Right ventricle myocardium inferior (tissue), 1 donor: ENCODE results near the gene PTPRU. TPM values are rescaled to one million over a fixed set of nuclear protein-coding genes. Genes with fewer than 3 reads are reported as not detected.
"Not testable (repeated sequence)": the region's sequence is repeated elsewhere in the genome, so short reads cannot be mapped to it uniquely, and the experiment has no call there.

ENCODE experiments used
- ATAC-seq: fragments of 200-7000 bp; cut with Tn5 transposase; one replicate; pipeline ENCODE4 v1.9.1; 2020; ENCODE audit warnings: mild to moderate bottlenecking, moderate library complexity
- DNase-seq: peaks from one replicate; pipeline ENCODE4 v3.0.0; 2021; ENCODE audit errors: missing footprints
- intact Hi-C: fragments of 100-400 bp; cut with DNase I; formaldehyde crosslinking; loops from one replicate; pipeline ENCODE4 v1.11.0; 2022
- total RNA-seq: library from RNA; stranded (reverse); fragmentation: NEBNext Ultra II Directional; extraction: Animal tissue kit (Norgen Biotek cat#: 25700); gene quantifications from one replicate; pipeline ENCODE4 v1.2.1, GENCODE V29; 2021
- donor health status: DM: no; HTN: yes; CAD: no; lungs with severe emphysema.

The PTPRU gene
- total RNA-seq, 1 donor from 2014 or later, result 23.5 TPM

- ATAC-seq (no peak), DNase-seq (peak; percentile 39)
- intact Hi-C loops, result no loop called here
Measured at GRCh38 chr1:29303201-29304024, 67.1 kb downstream of the PTPRU start.

GRCh38 chr1:29304025-29304684 lies 67.8 kb downstream of the PTPRU start:
- DNase-seq (peak; percentile 62), ATAC-seq (no peak)
- intact Hi-C loops, result no loop called here

- DNase-seq (peak; percentile 63), ATAC-seq (no peak)
- intact Hi-C loops, result no loop called here
Measured at GRCh38 chr1:29305943-29306342, 69.6 kb downstream of the PTPRU start.

GRCh38 chr1:29306471-29307140 lies 70.3 kb downstream of the PTPRU start:
- no peak for ATAC-seq
- DNase-seq, result peak; percentile 40
- intact Hi-C loops, result no loop called here

- intact Hi-C loops, result no loop called here
- DNase-seq (no peak), ATAC-seq (no peak)
Measured at GRCh38 chr1:29309075-29309474, 72.8 kb downstream of the PTPRU start.

GRCh38 chr1:29309621-29310020 lies 73.3 kb downstream of the PTPRU start:
- DNase-seq, result no peak
- intact Hi-C loops, result no loop called here
- ATAC-seq, result no peak

- intact Hi-C loops, result no loop called here
- ATAC-seq (no peak), DNase-seq (no peak)
Measured at GRCh38 chr1:29310616-29311180, 74.4 kb downstream of the PTPRU start.

- ATAC-seq (no peak), DNase-seq (no peak)
- intact Hi-C loops, result no loop called here
Measured at GRCh38 chr1:29311352-29312030, 75.2 kb downstream of the PTPRU start.

GRCh38 chr1:29312469-29313461 lies 76.4 kb downstream of the PTPRU start:
- intact Hi-C loops, result no loop called here
- no peak for DNase-seq
- ATAC-seq, result no peak

- intact Hi-C loops, ATAC-seq, DNase-seq: not testable (repeated sequence)
Measured at GRCh38 chr1:29314685-29315084, 78.4 kb downstream of the PTPRU start.

- DNase-seq (no peak), ATAC-seq (no peak)
- intact Hi-C loops, result no loop called here
Measured at GRCh38 chr1:29315262-29315661, 78.9 kb downstream of the PTPRU start.

GRCh38 chr1:29315876-29316275 lies 79.6 kb downstream of the PTPRU start:
- ATAC-seq (no peak), DNase-seq (no peak)
- intact Hi-C loops, result no loop called here

GRCh38 chr1:29317063-29317915 lies 81.0 kb downstream of the PTPRU start:
- DNase-seq (no peak), ATAC-seq (no peak)
- intact Hi-C loops, result no loop called here

- no peak for DNase-seq
- no peak for ATAC-seq
- intact Hi-C loops, result no loop called here
Measured at GRCh38 chr1:29317916-29318530, 81.7 kb downstream of the PTPRU start.

- intact Hi-C loops, result no loop called here
- DNase-seq (no peak), ATAC-seq (no peak)
Measured at GRCh38 chr1:29318724-29319123, 82.4 kb downstream of the PTPRU start.

GRCh38 chr1:29319300-29320110 lies 83.2 kb downstream of the PTPRU start:
- intact Hi-C loops, result no loop called here
- ATAC-seq (no peak), DNase-seq (no peak)
